Liver (tissue), 3 donors: ENCODE results near the gene SOX6.

Source experiments
- CTCF ChIP-seq: fragments of 150-350 bp; IDR thresholded peaks from 2 replicates; pipeline ENCODE4 v1.5.1; 2017; ENCODE audit warnings: improper control_type of control experiment, low read depth, low read length; ENCODE audit not compliant: missing input control
- GABPA ChIP-seq, 2 donors: IDR thresholded peaks in 1 of 2; conservative IDR thresholded peaks in 1 of 2; 2 replicates each; pipeline ENCODE4 v1.6.1; 2016; ENCODE audit warnings: antibody characterized with exemption in 2 of 2, mild to moderate bottlenecking in 1 of 2, moderate library complexity in 1 of 2
- HNF4G ChIP-seq: IDR thresholded peaks from 2 replicates; pipeline ENCODE4 v1.6.1; 2016; ENCODE audit warnings: antibody characterized with exemption
- RXRA ChIP-seq, 2 donors: IDR thresholded peaks; 2 replicates each; pipeline ENCODE4 v1.6.1; 2017 to 2018; ENCODE audit warnings: antibody characterized with exemption in 2 of 2, mild to moderate bottlenecking in 1 of 2
- TF ChIP-seq, protein P1 (sequence below): IDR thresholded peaks from 2 replicates; pipeline ENCODE4 v1.6.1; 2016; ENCODE audit warnings: antibody characterized with exemption, mild to moderate bottlenecking
- donor health status: healthy.
- donor health status: healthy.

- TF ChIP-seq CTCF = no peak
- no peak for TF ChIP-seq RXRA (IDR thresholded peaks at IDR 0.05)
- TF ChIP-seq GABPA (IDR thresholded peaks at IDR 0.05 in 1 of 2, conservative IDR thresholded peaks at IDR 0.05 in 1 of 2) = no peak
- TF ChIP-seq HNF4G = no peak
- TF ChIP-seq, protein P1, sequence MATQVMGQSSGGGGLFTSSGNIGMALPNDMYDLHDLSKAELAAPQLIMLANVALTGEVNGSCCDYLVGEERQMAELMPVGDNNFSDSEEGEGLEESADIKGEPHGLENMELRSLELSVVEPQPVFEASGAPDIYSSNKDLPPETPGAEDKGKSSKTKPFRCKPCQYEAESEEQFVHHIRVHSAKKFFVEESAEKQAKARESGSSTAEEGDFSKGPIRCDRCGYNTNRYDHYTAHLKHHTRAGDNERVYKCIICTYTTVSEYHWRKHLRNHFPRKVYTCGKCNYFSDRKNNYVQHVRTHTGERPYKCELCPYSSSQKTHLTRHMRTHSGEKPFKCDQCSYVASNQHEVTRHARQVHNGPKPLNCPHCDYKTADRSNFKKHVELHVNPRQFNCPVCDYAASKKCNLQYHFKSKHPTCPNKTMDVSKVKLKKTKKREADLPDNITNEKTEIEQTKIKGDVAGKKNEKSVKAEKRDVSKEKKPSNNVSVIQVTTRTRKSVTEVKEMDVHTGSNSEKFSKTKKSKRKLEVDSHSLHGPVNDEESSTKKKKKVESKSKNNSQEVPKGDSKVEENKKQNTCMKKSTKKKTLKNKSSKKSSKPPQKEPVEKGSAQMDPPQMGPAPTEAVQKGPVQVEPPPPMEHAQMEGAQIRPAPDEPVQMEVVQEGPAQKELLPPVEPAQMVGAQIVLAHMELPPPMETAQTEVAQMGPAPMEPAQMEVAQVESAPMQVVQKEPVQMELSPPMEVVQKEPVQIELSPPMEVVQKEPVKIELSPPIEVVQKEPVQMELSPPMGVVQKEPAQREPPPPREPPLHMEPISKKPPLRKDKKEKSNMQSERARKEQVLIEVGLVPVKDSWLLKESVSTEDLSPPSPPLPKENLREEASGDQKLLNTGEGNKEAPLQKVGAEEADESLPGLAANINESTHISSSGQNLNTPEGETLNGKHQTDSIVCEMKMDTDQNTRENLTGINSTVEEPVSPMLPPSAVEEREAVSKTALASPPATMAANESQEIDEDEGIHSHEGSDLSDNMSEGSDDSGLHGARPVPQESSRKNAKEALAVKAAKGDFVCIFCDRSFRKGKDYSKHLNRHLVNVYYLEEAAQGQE = no peak
Measured at GRCh38 chr11:16088774-16089173, 267.6 kb downstream of the SOX6 start.
